Upper lobe of right lung (tissue), 1 donor: ENCODE results near the gene ING3. TPM values are rescaled to one million over a fixed set of nuclear protein-coding genes. Genes with fewer than 3 reads are reported as not detected.

Experiments
- ATAC-seq: fragments of 200-7000 bp; cut with Tn5 transposase; one replicate; pipeline ENCODE4 v1.9.1; 2020; ENCODE audit warnings: mild to moderate bottlenecking, moderate library complexity
- DNase-seq: peaks from one replicate; pipeline ENCODE4 v3.0.0-alpha.2; 2020
- H3K27ac ChIP-seq: fragments of 200-600 bp; one replicate; pipeline ENCODE4 v1.8.0; 2022
- H3K27me3 ChIP-seq: fragments of 200-600 bp; one replicate; pipeline ENCODE4 v1.8.0; 2022; ENCODE audit warnings: mild to moderate bottlenecking
- H3K36me3 ChIP-seq: fragments of 200-600 bp; one replicate; pipeline ENCODE4 v1.8.0; 2022
- H3K4me1 ChIP-seq: fragments of 200-600 bp; one replicate; pipeline ENCODE4 v1.8.0; 2022
- H3K4me3 ChIP-seq: fragments of 200-600 bp; one replicate; pipeline ENCODE4 v1.8.0; 2022; ENCODE audit warnings: mild to moderate bottlenecking
- H3K9me3 ChIP-seq: fragments of 200-600 bp; one replicate; pipeline ENCODE4 v1.8.0; 2022
- intact Hi-C: fragments of 100-400 bp; cut with DNase I; formaldehyde crosslinking; loops from one replicate; pipeline ENCODE4 v1.11.0; 2022
- total RNA-seq: library from RNA; stranded (reverse); fragmentation: NEBNext Ultra II Directional; extraction: Animal tissue kit (Norgen Biotek cat#: 25700); gene quantifications from one replicate; pipeline ENCODE4 v1.2.1, GENCODE V29; 2021
- TF ChIP-seq, protein P1 (sequence below): fragments of 200-600 bp; IDR thresholded peaks from one replicate; pipeline ENCODE4 v1.8.0; 2022; ENCODE audit warnings: antibody characterized with exemption
- donor health status: DM: no; HTN: yes; CAD: no; lungs with severe emphysema.

The ING3 gene
- total RNA-seq, 1 donor from 2014 or later: 17.9 TPM

DNA sequence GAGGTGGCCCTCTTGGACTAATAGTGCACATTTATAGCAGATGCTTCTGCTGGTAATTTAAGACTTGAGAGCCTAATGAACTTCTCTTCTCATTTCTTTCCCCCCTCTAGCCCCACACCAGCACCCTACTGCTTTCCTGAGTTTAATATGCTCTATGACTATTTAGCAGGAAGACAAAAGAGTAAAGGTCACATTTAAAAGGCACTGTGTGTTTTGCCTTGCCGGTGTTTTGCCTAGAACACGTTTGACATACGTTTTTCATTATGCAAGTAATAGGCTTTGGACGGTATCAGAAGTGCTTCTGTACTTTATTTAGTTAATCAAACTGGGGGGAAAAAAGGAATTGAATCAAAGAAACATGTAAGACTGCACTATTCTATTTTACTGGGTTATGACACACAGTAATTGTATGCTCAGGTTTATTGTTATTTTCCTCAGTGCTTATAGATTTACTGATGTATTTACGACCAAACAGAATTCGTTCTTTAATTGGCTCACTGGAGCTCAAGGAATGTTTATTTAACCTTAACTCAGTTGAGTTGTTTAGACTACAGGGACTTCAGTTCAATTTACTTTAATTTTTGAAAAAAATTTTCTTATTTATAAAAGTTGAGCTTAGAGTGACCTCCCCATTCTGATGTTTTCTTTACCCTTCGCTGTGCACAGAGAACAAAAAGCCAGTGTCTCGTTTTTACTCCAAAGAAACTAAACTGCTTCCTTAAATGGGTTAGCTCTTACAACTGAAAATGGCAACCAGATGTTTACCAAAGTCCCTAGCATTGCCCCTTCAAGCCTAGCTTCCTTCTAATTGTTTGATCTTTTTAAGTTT lies 73.3 kb downstream of the ING3 start:
- peaks cover 31% of the 10 kb centered on the region for H3K4me1 ChIP-seq
- no peak overlapping the region for H3K4me3 ChIP-seq
- H3K36me3 ChIP-seq: no peaks in the 10 kb centered on the region
- DNase-seq: no peak
- no peaks in the 10 kb centered on the region for H3K9me3 ChIP-seq
- intact Hi-C loops: no loop called here
- no peak for ATAC-seq
- H3K27me3 ChIP-seq: no peaks in the 10 kb centered on the region
- peak overlapping the region; percentile 34 for H3K27ac ChIP-seq
- TF ChIP-seq, protein P1, sequence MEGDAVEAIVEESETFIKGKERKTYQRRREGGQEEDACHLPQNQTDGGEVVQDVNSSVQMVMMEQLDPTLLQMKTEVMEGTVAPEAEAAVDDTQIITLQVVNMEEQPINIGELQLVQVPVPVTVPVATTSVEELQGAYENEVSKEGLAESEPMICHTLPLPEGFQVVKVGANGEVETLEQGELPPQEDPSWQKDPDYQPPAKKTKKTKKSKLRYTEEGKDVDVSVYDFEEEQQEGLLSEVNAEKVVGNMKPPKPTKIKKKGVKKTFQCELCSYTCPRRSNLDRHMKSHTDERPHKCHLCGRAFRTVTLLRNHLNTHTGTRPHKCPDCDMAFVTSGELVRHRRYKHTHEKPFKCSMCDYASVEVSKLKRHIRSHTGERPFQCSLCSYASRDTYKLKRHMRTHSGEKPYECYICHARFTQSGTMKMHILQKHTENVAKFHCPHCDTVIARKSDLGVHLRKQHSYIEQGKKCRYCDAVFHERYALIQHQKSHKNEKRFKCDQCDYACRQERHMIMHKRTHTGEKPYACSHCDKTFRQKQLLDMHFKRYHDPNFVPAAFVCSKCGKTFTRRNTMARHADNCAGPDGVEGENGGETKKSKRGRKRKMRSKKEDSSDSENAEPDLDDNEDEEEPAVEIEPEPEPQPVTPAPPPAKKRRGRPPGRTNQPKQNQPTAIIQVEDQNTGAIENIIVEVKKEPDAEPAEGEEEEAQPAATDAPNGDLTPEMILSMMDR: no peak

GRCh38 chr7:121024611-121025010 lies 74.0 kb downstream of the ING3 start:
- no peaks in the 10 kb centered on the region for H3K27me3 ChIP-seq
- H3K4me1 ChIP-seq: peaks cover 31% of the 10 kb centered on the region
- TF ChIP-seq, protein P1: no peak
- H3K4me3 ChIP-seq: no peak overlapping the region
- H3K9me3 ChIP-seq: no peaks in the 10 kb centered on the region
- H3K27ac ChIP-seq: peak overlapping the region; percentile 34
- no peak for ATAC-seq
- DNase-seq: no peak
- intact Hi-C loops: no loop called here
- no peaks in the 10 kb centered on the region for H3K36me3 ChIP-seq

- Histone ChIP-seq H3K36me3 (no peaks in the 10 kb centered on the region), H3K4me3 (no peak overlapping the region), H3K4me1 (peaks cover 19% of the 10 kb centered on the region), H3K27ac (no peak overlapping the region), H3K9me3 (no peaks in the 10 kb centered on the region), H3K27me3 (no peaks in the 10 kb centered on the region)
- ATAC-seq: peak; percentile 23
- intact Hi-C loops: no loop called here
- TF ChIP-seq, protein P1: no peak
- no peak for DNase-seq
These were observed 75.6 kb downstream of the ING3 start for GRCh38 chr7:121026159-121026558.

DNA sequence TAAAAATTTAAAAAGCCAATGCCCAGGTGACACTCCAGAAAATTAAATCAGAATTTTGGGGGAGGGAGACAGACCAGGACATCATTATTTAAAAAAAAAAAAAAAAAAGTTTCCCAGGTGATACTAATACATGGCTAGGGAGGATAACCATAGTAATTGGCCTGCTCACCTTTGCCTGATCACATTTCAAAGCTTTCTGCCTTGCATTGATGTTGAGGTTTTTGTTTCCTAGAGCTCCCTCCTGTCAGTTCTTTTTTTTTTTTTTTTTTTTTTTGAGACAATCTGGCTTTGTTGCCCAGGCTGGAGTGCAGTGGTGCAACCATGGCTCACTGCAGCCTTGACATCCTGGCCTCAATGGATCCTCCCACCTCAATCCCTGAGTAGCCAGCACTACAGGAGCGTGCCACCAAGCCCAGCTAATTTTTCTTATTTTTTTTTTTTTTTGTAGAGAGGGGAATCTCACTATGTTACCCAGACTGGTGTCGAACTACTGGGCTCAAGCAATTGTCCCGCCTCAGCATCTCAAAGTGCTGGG lies 76.1 kb downstream of the ING3 start:
- no peak for DNase-seq
- TF ChIP-seq, protein P1: no peak
- Histone ChIP-seq H3K9me3 (no peaks in the 10 kb centered on the region), H3K4me1 (peaks cover 19% of the 10 kb centered on the region), H3K36me3 (no peaks in the 10 kb centered on the region), H3K27ac (no peak overlapping the region), H3K4me3 (no peak overlapping the region), H3K27me3 (no peaks in the 10 kb centered on the region)
- no peak for ATAC-seq
- intact Hi-C loops: no loop called here

Other genes with a start within 250 kb of the ING3 start
- 51.8 TPM for gene TSPAN12, start 92.6 kb upstream of the ING3 start, total RNA-seq
- 39.2 TPM for gene CPED1, start 37.9 kb downstream of the ING3 start, total RNA-seq